PC-9 (cell line): ENCODE measurements around the gene TM4SF5. TPM values are rescaled to one million over a fixed set of nuclear protein-coding genes. Genes with fewer than 3 reads are reported as not detected.

Source experiments
- BruUV-seq: library from RNA; stranded (reverse); fragments of 400-500 nt; replicated peaks from 2 replicates; lab custom pipeline; 2021; lab: Mats Ljungman, UMichigan
- CTCF ChIA-PET: fragments of 300-600 bp; sonication (Branson Sonifier 250); formaldehyde crosslinking; loops from one replicate; lab custom pipeline; 2022; ENCODE audit warnings: antibody characterized with exemption; lab: Charles Lee
- POLR2A ChIA-PET: fragments of 300-600 bp; sonication (Branson Sonifier 250); formaldehyde crosslinking; loops from one replicate; lab custom pipeline; 2022; ENCODE audit warnings: antibody characterized with exemption; ENCODE audit not compliant: unreplicated experiment; lab: Charles Lee
- DNase-seq, 2 experiments: peaks; one replicate each; pipeline versions ENCODE4 v3.0.0 to v3.0.0-alpha.2; 2015 to 2022; ENCODE audit warnings: mixed read lengths in 1 of 2
- H2AFZ ChIP-seq: fragments of 200-600 bp; sonication (generic); 2 replicates; pipeline ENCODE4 v1.8.1; 2017; ENCODE audit warnings: antibody characterized with exemption
- H3F3A ChIP-seq: fragments of 200-600 bp; sonication (generic); 2 replicates; pipeline ENCODE4 v1.8.1; 2017; ENCODE audit warnings: antibody characterized with exemption, mild to moderate bottlenecking, low read depth; ENCODE audit not compliant: insufficient read depth
- H3K27ac ChIP-seq: fragments of 200-600 bp; sonication (generic); 2 replicates; pipeline ENCODE4 v1.6.1; 2016; ENCODE audit warnings: mixed run types
- H3K27me3 ChIP-seq: fragments of 200-600 bp; sonication (generic); 2 replicates; pipeline ENCODE4 v1.6.1; 2016; ENCODE audit warnings: low read depth, mixed run types; ENCODE audit not compliant: insufficient read depth
- H3K36me3 ChIP-seq: fragments of 200-600 bp; sonication (generic); 2 replicates; pipeline ENCODE4 v1.6.1; 2016; ENCODE audit warnings: low read depth, mixed run types
- H3K4me1 ChIP-seq: fragments of 200-600 bp; sonication (generic); replicated peaks from 2 replicates; pipeline ENCODE4 v1.6.1; 2016; ENCODE audit warnings: mixed run types; ENCODE audit not compliant: insufficient read depth
- H3K4me2 ChIP-seq: fragments of 200-600 bp; sonication (generic); 2 replicates; pipeline ENCODE4 v1.6.1; 2017; ENCODE audit warnings: mixed run types
- H3K4me3 ChIP-seq: fragments of 200-600 bp; sonication (generic); 2 replicates; pipeline ENCODE4 v1.6.1; 2016; ENCODE audit warnings: mixed run types
- H3K79me2 ChIP-seq: fragments of 200-600 bp; sonication (generic); 2 replicates; pipeline ENCODE4 v1.6.1; 2017; ENCODE audit warnings: low read depth, mixed run types
- H3K9me2 ChIP-seq: fragments of 200-600 bp; sonication (generic); 2 replicates; pipeline ENCODE4 v1.8.1; 2017; ENCODE audit warnings: mild to moderate bottlenecking; ENCODE audit not compliant: insufficient read depth
- H3K9me3 ChIP-seq: fragments of 200-600 bp; sonication (generic); 2 replicates; pipeline ENCODE4 v1.8.1; 2016; ENCODE audit warnings: low read depth; ENCODE audit not compliant: insufficient read depth
- H4K20me1 ChIP-seq: fragments of 200-600 bp; sonication (generic); 2 replicates; pipeline ENCODE4 v1.8.1; 2017; ENCODE audit not compliant: insufficient read depth
- CTCF ChIP-seq: fragments of 200-600 bp; sonication (generic); conservative IDR thresholded peaks from 2 replicates; pipeline ENCODE4 v1.6.1; 2017; ENCODE audit warnings: mixed run types, antibody characterized with exemption, mild to moderate bottlenecking, moderate library complexity
- EZH2 ChIP-seq: fragments of 200-600 bp; sonication (generic); IDR thresholded peaks from 2 replicates; pipeline ENCODE4 v1.8.0; 2017; ENCODE audit warnings: antibody characterized with exemption, low read depth
- intact Hi-C: fragments of 100-400 bp; cut with micrococcal nuclease; formaldehyde crosslinking; loops from one replicate; pipeline ENCODE4 v1.10.0; 2022; ENCODE audit not compliant: unreplicated experiment
- total RNA-seq: library from RNA; stranded (reverse); gene quantifications from 2 replicates; pipeline ENCODE4 v1.2.3, GENCODE V29; 2021

The TM4SF5 gene
- total RNA-seq, 1 experiment from 2014 or later: not detected

DNA sequence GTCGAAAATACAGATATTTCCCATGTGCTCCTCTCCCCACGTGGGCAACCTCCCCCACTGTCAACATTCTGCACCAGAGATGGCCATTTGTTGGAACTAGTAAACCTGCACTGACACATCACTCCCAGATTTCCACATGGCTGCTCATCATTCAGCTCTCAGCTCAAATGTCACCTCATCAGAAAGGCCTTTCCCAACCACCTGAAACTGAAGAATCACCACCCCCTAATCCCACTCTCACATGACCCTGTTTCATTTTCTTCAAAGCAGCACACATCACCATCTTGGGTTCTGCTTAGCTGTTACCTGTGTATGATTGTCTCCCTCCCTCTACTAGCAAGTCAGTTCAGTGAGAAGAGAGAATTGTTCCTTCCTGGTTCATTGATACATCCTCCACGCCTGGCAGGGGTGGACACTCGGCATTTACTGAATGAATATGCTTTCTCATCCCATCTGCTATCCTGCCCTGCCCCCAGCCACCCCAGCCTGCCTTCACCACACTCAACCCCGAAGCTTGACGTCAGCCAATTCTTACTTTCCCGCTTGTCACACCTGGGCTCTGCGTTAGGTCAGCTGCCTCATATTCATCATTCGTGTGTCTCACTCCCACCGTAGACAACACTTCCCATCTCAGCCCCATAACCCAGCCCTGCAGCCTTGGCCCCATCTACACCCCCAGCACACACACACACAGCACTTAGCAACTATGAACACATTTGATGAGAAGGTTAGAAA, 28.9 kb downstream of the TM4SF5 start:
- H3K9me2 ChIP-seq: no peaks in the 10 kb centered on the region
- TF ChIP-seq CTCF (no peak), EZH2 (no peak)
- no peaks in the 10 kb centered on the region for H3K9me3 ChIP-seq
- no peak overlapping the region for H3K4me3 ChIP-seq
- H3K4me1 ChIP-seq: 0 out of 2 replicates have a peak, but pooled peaks cover 6% of the 10 kb centered on the region
- no peak for DNase-seq
- H3K36me3 ChIP-seq: peaks cover 12% of the 10 kb centered on the region; the same call in 1 of the 2 replicates
- CTCF ChIA-PET: interaction anchor here (0.6 kb wide), 1 partner anchor 233 kb away, joined by 7 read pairs; no protein-coding TSS in a partner anchor
- no peaks in the 10 kb centered on the region for H3K27me3 ChIP-seq
- H3F3A ChIP-seq: peaks cover 20% of the 10 kb centered on the region
- intact Hi-C loops: no loop called here
- H2AFZ ChIP-seq: no peak overlapping the region
- no peaks in the 10 kb centered on the region for H4K20me1 ChIP-seq
- H3K79me2 ChIP-seq: peaks cover 22% of the 10 kb centered on the region
- no peak overlapping the region for H3K4me2 ChIP-seq
- POLR2A ChIA-PET: interaction anchor here (0.7 kb wide), 1 partner anchor 57 kb away, joined by 5 read pairs; no protein-coding TSS in a partner anchor
- no TSS peak for BruUV-seq
- H3K27ac ChIP-seq: no peak overlapping the region

DNA sequence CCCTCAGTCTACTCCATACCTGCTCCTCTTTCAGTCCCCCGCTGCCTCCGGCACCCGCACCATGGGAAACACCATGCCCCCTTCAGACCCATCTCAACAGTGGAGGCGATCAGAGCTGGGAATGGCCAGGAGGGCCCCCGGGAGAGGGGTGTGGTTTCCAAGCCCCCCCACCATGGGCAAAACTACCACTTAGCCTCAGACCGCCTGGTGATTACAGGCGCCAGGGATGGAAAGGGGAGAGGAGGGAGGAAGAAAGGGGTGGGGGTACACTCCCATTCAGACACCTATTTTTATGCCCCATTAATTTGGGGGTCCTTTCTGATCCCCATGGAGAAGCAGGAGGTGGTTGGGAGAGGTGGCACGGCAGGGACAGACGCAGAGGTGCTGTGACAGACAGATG, 30.5 kb downstream of the TM4SF5 start, which contains the start of gene C17orf114:
C17orf114 (minus strand) TSS at position 101 of the 400 bp plus-strand sequence.
- peaks cover 12% of the 10 kb centered on the region; the same call in 1 of the 2 replicates for H3K36me3 ChIP-seq
- no peak for DNase-seq
- no peak for TF ChIP-seq EZH2
- TF ChIP-seq CTCF: no peak
- POLR2A ChIA-PET: no interaction called here
- CTCF ChIA-PET: no interaction called here
- H3K27ac ChIP-seq: no peak within 1 kb of the TSS
- H3K79me2 ChIP-seq: peaks cover 9% of the 10 kb centered on the region
- peaks cover 17% of the 10 kb centered on the region for H3F3A ChIP-seq
- no peak within 1 kb of the TSS for H3K4me3 ChIP-seq
- no peaks in the 10 kb centered on the region for H4K20me1 ChIP-seq
- H3K9me2 ChIP-seq: no peaks in the 10 kb centered on the region
- H3K4me2 ChIP-seq: no peak within 1 kb of the TSS
- no peak within 1 kb of the TSS for H2AFZ ChIP-seq
- BruUV-seq: no TSS peak
- H3K27me3 ChIP-seq: no peaks in the 10 kb centered on the region
- intact Hi-C loops: no loop called here
- 0 out of 2 replicates have a peak, but pooled peaks cover 5% of the 10 kb centered on the region for H3K4me1 ChIP-seq
- H3K9me3 ChIP-seq: no peaks in the 10 kb centered on the region

DNA sequence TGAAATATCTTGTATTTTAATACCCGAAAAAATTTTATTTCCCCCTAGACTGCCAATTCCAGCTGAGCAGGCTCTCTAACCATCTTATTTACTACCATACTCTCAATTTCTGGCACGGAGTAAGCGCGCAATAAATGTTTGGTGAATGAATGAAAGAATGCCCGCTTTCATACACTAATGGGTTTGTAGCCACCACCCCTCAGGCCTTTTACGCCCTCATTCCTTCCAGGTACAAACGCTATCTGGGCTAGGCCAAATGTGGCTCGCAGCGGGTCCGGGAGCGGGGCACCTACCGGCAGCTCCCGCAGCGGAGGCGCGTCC, 34.7 kb downstream of the TM4SF5 start:
- no peaks in the 10 kb centered on the region for H4K20me1 ChIP-seq
- H3K9me3 ChIP-seq: no peaks in the 10 kb centered on the region
- TF ChIP-seq EZH2: no peak
- no peaks in the 10 kb centered on the region for H3K27me3 ChIP-seq
- H3K79me2 ChIP-seq: no peaks in the 10 kb centered on the region
- H3K4me2 ChIP-seq: peak overlapping the region; percentile 66
- H2AFZ ChIP-seq: peak overlapping the region; percentile 77
- 0 out of 2 replicates have a peak, but pooled peaks cover 9% of the 10 kb centered on the region for H3K36me3 ChIP-seq
- H3F3A ChIP-seq: peaks cover 25% of the 10 kb centered on the region
- no peaks in the 10 kb centered on the region for H3K9me2 ChIP-seq
- ChIA-PET CTCF (interaction anchor here (1.1 to 1.6 kb wide), 2 partner anchors 17 to 96 kb away, joined by 3 to 18 read pairs; partner anchors contain the start of genes ARRB2 and GLTPD2), POLR2A (interaction anchor here (0.6 to 0.8 kb wide), 4 partner anchors 16 to 96 kb away, joined by 3 to 4 read pairs (median 3); partner anchors contain the start of gene ARRB2)
- DNase-seq: peak in 1 of 2 experiments; percentile 46
- no peak overlapping the region for H3K27ac ChIP-seq
- intact Hi-C loops: loop anchor here (5.0 kb wide), 1 partner anchor 76 kb away; no protein-coding TSS in a partner anchor
- H3K4me3 ChIP-seq: peak overlapping the region; percentile 68
- peaks cover 32% of the 10 kb centered on the region for H3K4me1 ChIP-seq
- BruUV-seq: TSS peak; percentile 48
